IMR-90 (cell line): Measurements from ENCODE around the gene FAIM2.

Source experiments
- BHLHE40 ChIP-seq: fragments of 150-350 bp; IDR thresholded peaks from 2 replicates; pipeline ENCODE4 v1.6.1; 2016; ENCODE audit warnings: mild to moderate bottlenecking, low read depth, low read length
- CEBPB ChIP-seq: IDR thresholded peaks from 2 replicates; pipeline ENCODE4 v1.6.1; 2012; ENCODE audit warnings: low read depth, low read length, improper control_type of control experiment
- CHD1 ChIP-seq: IDR thresholded peaks from 2 replicates; pipeline ENCODE4 v1.6.1; 2012; ENCODE audit warnings: low read depth, low read length, improper control_type of control experiment
- FOS ChIP-seq: fragments of 150-350 bp; IDR thresholded peaks from 2 replicates; pipeline ENCODE4 v1.6.1; 2016; ENCODE audit warnings: low read depth, low read length
- MAFK ChIP-seq: IDR thresholded peaks from 2 replicates; pipeline ENCODE4 v1.6.1; 2012; ENCODE audit warnings: low read depth, low read length, improper control_type of control experiment
- NFE2L2 ChIP-seq: fragments of 150-350 bp; IDR thresholded peaks from 2 replicates; pipeline ENCODE4 v1.6.1; 2016; ENCODE audit warnings: low read depth, mild to moderate bottlenecking, low read length
- POLR2A ChIP-seq: IDR thresholded peaks from 2 replicates; pipeline ENCODE4 v1.6.1; 2012; ENCODE audit warnings: mild to moderate bottlenecking, low read depth, low read length
- RAD21 ChIP-seq: IDR thresholded peaks from 2 replicates; pipeline ENCODE4 v1.6.1; 2012; ENCODE audit warnings: low read length, improper control_type of control experiment
- RCOR1 ChIP-seq: IDR thresholded peaks from 2 replicates; pipeline ENCODE4 v1.6.1; 2012; ENCODE audit warnings: mild to moderate bottlenecking, low read length, improper control_type of control experiment; ENCODE audit not compliant: insufficient replicate concordance
- RFX5 ChIP-seq: IDR thresholded peaks from 2 replicates; pipeline ENCODE4 v1.8.0; 2012; ENCODE audit warnings: low read depth, mild to moderate bottlenecking, low read length, moderate library complexity
- TF ChIP-seq, protein P1 (sequence below): fragments of 150-350 bp; IDR thresholded peaks from 2 replicates; pipeline ENCODE4 v1.6.1; 2017; ENCODE audit warnings: mild to moderate bottlenecking, antibody characterized with exemption, low read length, low read depth
- TF ChIP-seq, protein P2 (sequence below): conservative IDR thresholded peaks from 2 replicates; pipeline ENCODE4 v1.5.1; 2012; ENCODE audit warnings: mild to moderate bottlenecking, low read depth, low read length, improper control_type of control experiment

DNA sequence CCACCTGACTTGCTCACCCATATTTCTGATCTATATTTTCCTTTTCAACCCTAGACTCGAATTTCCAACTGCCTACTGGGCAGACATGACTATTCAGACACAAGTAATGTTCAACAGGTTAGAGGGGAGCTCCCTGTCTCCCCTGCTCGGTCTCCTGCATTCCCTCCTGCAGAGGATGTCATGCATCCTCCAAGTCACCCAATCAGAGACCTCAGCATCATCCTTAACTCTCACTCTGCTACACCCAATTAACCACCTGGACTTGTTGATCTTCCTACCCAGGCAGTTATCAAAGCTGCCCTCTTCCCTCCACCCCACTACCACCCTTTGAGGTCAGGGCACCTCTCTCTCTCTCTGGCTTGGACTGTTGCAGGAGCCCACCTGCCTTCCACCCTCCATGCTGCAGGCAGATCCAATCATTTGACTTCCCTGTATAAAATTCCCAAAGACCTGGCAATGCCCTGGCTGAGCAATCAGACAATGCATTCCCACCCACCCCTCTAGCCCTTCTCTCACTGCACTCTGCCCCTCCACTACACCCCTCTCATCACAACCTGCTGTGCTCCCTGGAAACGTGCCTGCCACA is 10.9 kb downstream of the FAIM2 start:
- TF ChIP-seq RAD21, result no peak
- TF ChIP-seq, protein P1, sequence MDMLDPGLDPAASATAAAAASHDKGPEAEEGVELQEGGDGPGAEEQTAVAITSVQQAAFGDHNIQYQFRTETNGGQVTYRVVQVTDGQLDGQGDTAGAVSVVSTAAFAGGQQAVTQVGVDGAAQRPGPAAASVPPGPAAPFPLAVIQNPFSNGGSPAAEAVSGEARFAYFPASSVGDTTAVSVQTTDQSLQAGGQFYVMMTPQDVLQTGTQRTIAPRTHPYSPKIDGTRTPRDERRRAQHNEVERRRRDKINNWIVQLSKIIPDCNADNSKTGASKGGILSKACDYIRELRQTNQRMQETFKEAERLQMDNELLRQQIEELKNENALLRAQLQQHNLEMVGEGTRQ, result no peak
- TF ChIP-seq, protein P2, sequence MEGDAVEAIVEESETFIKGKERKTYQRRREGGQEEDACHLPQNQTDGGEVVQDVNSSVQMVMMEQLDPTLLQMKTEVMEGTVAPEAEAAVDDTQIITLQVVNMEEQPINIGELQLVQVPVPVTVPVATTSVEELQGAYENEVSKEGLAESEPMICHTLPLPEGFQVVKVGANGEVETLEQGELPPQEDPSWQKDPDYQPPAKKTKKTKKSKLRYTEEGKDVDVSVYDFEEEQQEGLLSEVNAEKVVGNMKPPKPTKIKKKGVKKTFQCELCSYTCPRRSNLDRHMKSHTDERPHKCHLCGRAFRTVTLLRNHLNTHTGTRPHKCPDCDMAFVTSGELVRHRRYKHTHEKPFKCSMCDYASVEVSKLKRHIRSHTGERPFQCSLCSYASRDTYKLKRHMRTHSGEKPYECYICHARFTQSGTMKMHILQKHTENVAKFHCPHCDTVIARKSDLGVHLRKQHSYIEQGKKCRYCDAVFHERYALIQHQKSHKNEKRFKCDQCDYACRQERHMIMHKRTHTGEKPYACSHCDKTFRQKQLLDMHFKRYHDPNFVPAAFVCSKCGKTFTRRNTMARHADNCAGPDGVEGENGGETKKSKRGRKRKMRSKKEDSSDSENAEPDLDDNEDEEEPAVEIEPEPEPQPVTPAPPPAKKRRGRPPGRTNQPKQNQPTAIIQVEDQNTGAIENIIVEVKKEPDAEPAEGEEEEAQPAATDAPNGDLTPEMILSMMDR, result no peak
- TF ChIP-seq POLR2A, result no peak
- no peak for TF ChIP-seq NFE2L2
- no peak for TF ChIP-seq CEBPB
- no peak for TF ChIP-seq FOS
- no peak for TF ChIP-seq RCOR1
- TF ChIP-seq CHD1, result no peak
- TF ChIP-seq BHLHE40, result no peak
- TF ChIP-seq MAFK, result no peak
- no peak for TF ChIP-seq RFX5
